Neural cell (in vitro differentiated cells): Measurements from ENCODE around the gene FAM83C. TPM values are rescaled to one million over a fixed set of nuclear protein-coding genes. Genes with fewer than 3 reads are reported as not detected.

Experiments used
- H2AFZ ChIP-seq: fragments of 200-600, 300-800 bp; sonication (generic), shearing (Covaris generic); 2 replicates; pipeline ENCODE4 v1.6.0; 2014; ENCODE audit warnings: low read depth, mild to moderate bottlenecking, antibody characterized with exemption, low read length, moderate library complexity
- H3F3A ChIP-seq: fragments of 200-600 bp; shearing (Covaris generic); 2 replicates; pipeline ENCODE4 v1.6.1; 2016; ENCODE audit warnings: mild to moderate bottlenecking, moderate library complexity, mixed read lengths, antibody characterized with exemption, low read length; ENCODE audit not compliant: insufficient read depth, poor library complexity, severe bottlenecking
- H3K27ac ChIP-seq: fragments of 200-600, 300-800 bp; sonication (generic), shearing (Covaris generic); 2 replicates; pipeline ENCODE4 v1.5.1; 2014; ENCODE audit warnings: mild to moderate bottlenecking, low read length, moderate library complexity
- H3K27me3 ChIP-seq: fragments of 300-800, 200-600 bp; sonication (generic), shearing (Covaris generic); 2 replicates; pipeline ENCODE4 v1.6.0; 2014; ENCODE audit warnings: mild to moderate bottlenecking, low read depth, low read length, moderate library complexity; ENCODE audit not compliant: insufficient read depth
- H3K36me3 ChIP-seq: fragments of 300-800, 200-600 bp; sonication (generic), shearing (Covaris generic); 2 replicates; pipeline ENCODE4 v1.5.1; 2014; ENCODE audit warnings: mild to moderate bottlenecking, antibody characterized with exemption, low read length, moderate library complexity; ENCODE audit not compliant: insufficient read depth
- H3K4me2 ChIP-seq: fragments of 300-800, 200-600 bp; sonication (generic), shearing (Covaris generic); 2 replicates; pipeline ENCODE4 v1.6.0; 2014; ENCODE audit warnings: mild to moderate bottlenecking, low read length
- H3K4me3 ChIP-seq: fragments of 300-800, 200-600 bp; sonication (generic), shearing (Covaris generic); 2 replicates; pipeline ENCODE4 v1.5.1; 2014; ENCODE audit warnings: mild to moderate bottlenecking, low read length, moderate library complexity
- H3K79me2 ChIP-seq: fragments of 200-600 bp; shearing (Covaris generic); replicated peaks from 2 replicates; pipeline ENCODE4 v1.6.0; 2014; ENCODE audit warnings: mild to moderate bottlenecking, low read length, moderate library complexity; ENCODE audit not compliant: insufficient read depth
- H3K9ac ChIP-seq: fragments of 300-800, 200-600 bp; sonication (generic), shearing (Covaris generic); 2 replicates; pipeline ENCODE4 v1.6.1; 2016; ENCODE audit warnings: mild to moderate bottlenecking, low read length, mixed read lengths
- H3K9me2 ChIP-seq: fragments of 200-600 bp; shearing (Covaris generic); 2 replicates; pipeline ENCODE4 v1.6.1; 2016; ENCODE audit warnings: mild to moderate bottlenecking, low read length, mixed read lengths; ENCODE audit not compliant: insufficient read depth
- H3K9me3 ChIP-seq: fragments of 200-600, 300-800 bp; sonication (generic), shearing (Covaris generic); 2 replicates; pipeline ENCODE4 v1.6.1; 2016; ENCODE audit warnings: mild to moderate bottlenecking, mixed run types, low read length, moderate library complexity, mixed read lengths
- H4K20me1 ChIP-seq: fragments of 200-600 bp; shearing (Covaris generic); 2 replicates; pipeline ENCODE4 v1.6.1; 2016; ENCODE audit warnings: mild to moderate bottlenecking, mixed run types; ENCODE audit not compliant: insufficient read depth
- EP300 ChIP-seq: fragments of 450-650 bp; conservative IDR thresholded peaks from 2 replicates; pipeline ENCODE4 v1.6.1; 2014; ENCODE audit warnings: antibody characterized with exemption, mild to moderate bottlenecking, moderate library complexity; ENCODE audit not compliant: poor library complexity, severe bottlenecking
- EZH2 ChIP-seq: fragments of 200-600, 300-800 bp; shearing (Covaris generic), sonication (generic); IDR thresholded peaks from 2 replicates; pipeline ENCODE4 v1.6.1; 2014; ENCODE audit warnings: antibody characterized with exemption, low read length, borderline replicate concordance, mild to moderate bottlenecking; ENCODE audit not compliant: insufficient read depth, poor library complexity, severe bottlenecking
- MXI1 ChIP-seq: fragments of 450-650 bp; conservative IDR thresholded peaks from 2 replicates; pipeline ENCODE4 v1.6.1; 2014; ENCODE audit warnings: antibody characterized with exemption, mild to moderate bottlenecking; ENCODE audit not compliant: poor library complexity, severe bottlenecking
- POLR2AphosphoS5 ChIP-seq: IDR thresholded peaks from 2 replicates; pipeline ENCODE4 v1.6.1; 2012
- RAD21 ChIP-seq: fragments of 450-650 bp; conservative IDR thresholded peaks from 2 replicates; pipeline ENCODE4 v1.6.1; 2014; ENCODE audit warnings: antibody characterized with exemption, mild to moderate bottlenecking, moderate library complexity
- SMC3 ChIP-seq: fragments of 450-650 bp; conservative IDR thresholded peaks from 2 replicates; pipeline ENCODE4 v1.6.1; 2014; ENCODE audit warnings: antibody characterized with exemption, mild to moderate bottlenecking, moderate library complexity; ENCODE audit not compliant: poor library complexity
- TAF1 ChIP-seq: IDR thresholded peaks from 2 replicates; pipeline ENCODE4 v1.6.1; 2012; ENCODE audit warnings: low read depth
- polyA plus RNA-seq: library from polyadenylated mRNA; depleted of rRNA; stranded (reverse); fragments of >200 nt; gene quantifications from 2 replicates; pipeline ENCODE4 v1.2.3, GENCODE V29; 2014
- TF ChIP-seq, protein P1 (sequence below): IDR thresholded peaks from 2 replicates; pipeline ENCODE4 v1.6.1; 2012; ENCODE audit warnings: borderline replicate concordance
- TF ChIP-seq, protein P2 (sequence below): fragments of 450-650 bp; IDR thresholded peaks from 2 replicates; pipeline ENCODE4 v1.5.1; 2014; ENCODE audit warnings: antibody characterized with exemption, mild to moderate bottlenecking, moderate library complexity; ENCODE audit not compliant: poor library complexity, severe bottlenecking

Gene FAM83C
- polyA plus RNA-seq, 1 donor from 2014 or later = not detected

DNA sequence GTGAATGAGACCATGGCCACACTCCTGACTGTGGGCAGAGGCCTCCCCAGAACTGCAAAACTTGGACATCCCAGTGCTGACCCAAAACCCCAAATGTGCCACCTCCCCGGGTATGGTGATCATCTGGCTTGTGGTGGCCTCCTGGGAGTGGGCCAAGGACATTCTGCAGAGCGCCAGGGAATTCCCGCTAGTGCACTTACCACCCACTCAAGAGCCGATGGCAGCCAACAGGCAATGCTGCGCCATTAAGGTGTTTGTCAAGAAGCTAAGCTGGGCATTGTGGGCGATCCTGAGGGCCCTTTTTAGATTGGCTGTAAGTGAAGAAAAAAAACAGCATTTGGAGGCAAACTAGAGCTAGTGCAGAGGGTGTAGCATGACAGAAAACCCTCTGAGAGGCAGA lies 56.3 kb downstream of the FAM83C start:
- Histone ChIP-seq H3K27ac (no peak overlapping the region), H4K20me1 (no peaks in the 10 kb centered on the region), H3K27me3 (no peaks in the 10 kb centered on the region), H3K9me3 (no peaks in the 10 kb centered on the region), H3K4me2 (no peak overlapping the region), H3K4me3 (no peak overlapping the region), H2AFZ (no peak overlapping the region), H3K9me2 (no peaks in the 10 kb centered on the region), H3K79me2 (no peaks in the 10 kb centered on the region), H3F3A (no peaks in the 10 kb centered on the region), H3K36me3 (no peaks in the 10 kb centered on the region), H3K9ac (no peak overlapping the region)
- TF ChIP-seq EZH2 (no peak), RAD21 (no peak), TAF1 (no peak), POLR2AphosphoS5 (no peak), MXI1 (no peak), SMC3 (no peak), EP300 (no peak)
- TF ChIP-seq, protein P1, sequence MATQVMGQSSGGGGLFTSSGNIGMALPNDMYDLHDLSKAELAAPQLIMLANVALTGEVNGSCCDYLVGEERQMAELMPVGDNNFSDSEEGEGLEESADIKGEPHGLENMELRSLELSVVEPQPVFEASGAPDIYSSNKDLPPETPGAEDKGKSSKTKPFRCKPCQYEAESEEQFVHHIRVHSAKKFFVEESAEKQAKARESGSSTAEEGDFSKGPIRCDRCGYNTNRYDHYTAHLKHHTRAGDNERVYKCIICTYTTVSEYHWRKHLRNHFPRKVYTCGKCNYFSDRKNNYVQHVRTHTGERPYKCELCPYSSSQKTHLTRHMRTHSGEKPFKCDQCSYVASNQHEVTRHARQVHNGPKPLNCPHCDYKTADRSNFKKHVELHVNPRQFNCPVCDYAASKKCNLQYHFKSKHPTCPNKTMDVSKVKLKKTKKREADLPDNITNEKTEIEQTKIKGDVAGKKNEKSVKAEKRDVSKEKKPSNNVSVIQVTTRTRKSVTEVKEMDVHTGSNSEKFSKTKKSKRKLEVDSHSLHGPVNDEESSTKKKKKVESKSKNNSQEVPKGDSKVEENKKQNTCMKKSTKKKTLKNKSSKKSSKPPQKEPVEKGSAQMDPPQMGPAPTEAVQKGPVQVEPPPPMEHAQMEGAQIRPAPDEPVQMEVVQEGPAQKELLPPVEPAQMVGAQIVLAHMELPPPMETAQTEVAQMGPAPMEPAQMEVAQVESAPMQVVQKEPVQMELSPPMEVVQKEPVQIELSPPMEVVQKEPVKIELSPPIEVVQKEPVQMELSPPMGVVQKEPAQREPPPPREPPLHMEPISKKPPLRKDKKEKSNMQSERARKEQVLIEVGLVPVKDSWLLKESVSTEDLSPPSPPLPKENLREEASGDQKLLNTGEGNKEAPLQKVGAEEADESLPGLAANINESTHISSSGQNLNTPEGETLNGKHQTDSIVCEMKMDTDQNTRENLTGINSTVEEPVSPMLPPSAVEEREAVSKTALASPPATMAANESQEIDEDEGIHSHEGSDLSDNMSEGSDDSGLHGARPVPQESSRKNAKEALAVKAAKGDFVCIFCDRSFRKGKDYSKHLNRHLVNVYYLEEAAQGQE = no peak
- TF ChIP-seq, protein P2, sequence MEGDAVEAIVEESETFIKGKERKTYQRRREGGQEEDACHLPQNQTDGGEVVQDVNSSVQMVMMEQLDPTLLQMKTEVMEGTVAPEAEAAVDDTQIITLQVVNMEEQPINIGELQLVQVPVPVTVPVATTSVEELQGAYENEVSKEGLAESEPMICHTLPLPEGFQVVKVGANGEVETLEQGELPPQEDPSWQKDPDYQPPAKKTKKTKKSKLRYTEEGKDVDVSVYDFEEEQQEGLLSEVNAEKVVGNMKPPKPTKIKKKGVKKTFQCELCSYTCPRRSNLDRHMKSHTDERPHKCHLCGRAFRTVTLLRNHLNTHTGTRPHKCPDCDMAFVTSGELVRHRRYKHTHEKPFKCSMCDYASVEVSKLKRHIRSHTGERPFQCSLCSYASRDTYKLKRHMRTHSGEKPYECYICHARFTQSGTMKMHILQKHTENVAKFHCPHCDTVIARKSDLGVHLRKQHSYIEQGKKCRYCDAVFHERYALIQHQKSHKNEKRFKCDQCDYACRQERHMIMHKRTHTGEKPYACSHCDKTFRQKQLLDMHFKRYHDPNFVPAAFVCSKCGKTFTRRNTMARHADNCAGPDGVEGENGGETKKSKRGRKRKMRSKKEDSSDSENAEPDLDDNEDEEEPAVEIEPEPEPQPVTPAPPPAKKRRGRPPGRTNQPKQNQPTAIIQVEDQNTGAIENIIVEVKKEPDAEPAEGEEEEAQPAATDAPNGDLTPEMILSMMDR = no peak

Other genes starting within 250 kb of the FAM83C start
- gene TRPC4AP, start 199.6 kb downstream of the FAM83C start, polyA plus RNA-seq = 85.9 and 93.0 TPM in 2 replicates
- 13.3 and 17.4 TPM in 2 replicates for gene EDEM2, start 145.1 kb downstream of the FAM83C start, polyA plus RNA-seq
- gene PROCR, start 120.4 kb downstream of the FAM83C start, polyA plus RNA-seq = 0.30 TPM in 1 of 2 replicates, not detected in the other
- gene MMP24, start 65.7 kb downstream of the FAM83C start, polyA plus RNA-seq = 57.4 and 68.9 TPM in 2 replicates
- gene MMP24OS, start 14.3 kb downstream of the FAM83C start, polyA plus RNA-seq = 7.7 and 8.3 TPM in 2 replicates
- 143 and 154 TPM in 2 replicates for gene EIF6, start 7.7 kb downstream of the FAM83C start, polyA plus RNA-seq
- 33.2 and 33.7 TPM in 2 replicates for gene UQCC1, start 119.5 kb upstream of the FAM83C start, polyA plus RNA-seq
- gene GDF5, start 145.8 kb upstream of the FAM83C start, polyA plus RNA-seq = not detected in 2 replicates
- gene CEP250, start 163.2 kb upstream of the FAM83C start, polyA plus RNA-seq = 22.0 and 25.8 TPM in 2 replicates
- gene C20orf173, start 237.2 kb upstream of the FAM83C start, polyA plus RNA-seq = not detected in 2 replicates
- gene ERGIC3, start 249.7 kb upstream of the FAM83C start, polyA plus RNA-seq = 385 and 451 TPM in 2 replicates